Ovary (tissue), 3 donors: ENCODE measurements around the gene THEMIS.

Experiments
- EP300 ChIP-seq: sonication (generic); formaldehyde crosslinking; IDR thresholded peaks from one replicate; pipeline ENCODE4 v1.6.1; 2017; ENCODE audit warnings: antibody characterized with exemption
- POLR2A ChIP-seq: fragments of 450-650 bp; IDR thresholded peaks from one replicate; pipeline ENCODE4 v1.6.1; 2017; ENCODE audit warnings: antibody characterized with exemption, mild to moderate bottlenecking, moderate library complexity
- TF ChIP-seq, protein P1 (sequence below), 3 donors: fragments of 450-650 bp in 2 of 3; fragments of 200-600 bp in 1 of 3; IDR thresholded peaks; one replicate each; pipeline versions ENCODE4 v1.5.1 to v1.8.0; 2016 to 2022; ENCODE audit warnings: antibody characterized with exemption in 3 of 3, mild to moderate bottlenecking in 1 of 3
- donor health status: DM: no; HTN: no; CAD: no.

DNA sequence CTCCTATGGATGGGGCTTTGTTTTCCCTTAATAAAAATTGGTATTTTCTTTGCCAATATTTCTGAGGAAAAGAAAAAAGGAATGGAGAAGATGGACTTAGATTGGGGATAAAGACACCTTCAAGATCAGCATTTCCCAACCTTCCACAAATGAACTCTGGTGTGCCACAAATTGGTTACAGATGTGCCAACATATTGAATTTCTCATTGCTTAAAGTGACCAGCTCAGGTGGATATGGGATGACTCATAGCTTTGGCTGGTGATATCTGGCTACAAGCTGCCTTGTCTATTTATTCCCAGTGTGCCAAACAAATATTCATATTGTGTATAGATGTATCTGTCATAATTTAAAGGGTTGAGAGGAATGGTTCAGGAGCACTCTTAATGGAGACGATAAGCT, 32.5 kb downstream of the THEMIS start:
- TF ChIP-seq, protein P1, sequence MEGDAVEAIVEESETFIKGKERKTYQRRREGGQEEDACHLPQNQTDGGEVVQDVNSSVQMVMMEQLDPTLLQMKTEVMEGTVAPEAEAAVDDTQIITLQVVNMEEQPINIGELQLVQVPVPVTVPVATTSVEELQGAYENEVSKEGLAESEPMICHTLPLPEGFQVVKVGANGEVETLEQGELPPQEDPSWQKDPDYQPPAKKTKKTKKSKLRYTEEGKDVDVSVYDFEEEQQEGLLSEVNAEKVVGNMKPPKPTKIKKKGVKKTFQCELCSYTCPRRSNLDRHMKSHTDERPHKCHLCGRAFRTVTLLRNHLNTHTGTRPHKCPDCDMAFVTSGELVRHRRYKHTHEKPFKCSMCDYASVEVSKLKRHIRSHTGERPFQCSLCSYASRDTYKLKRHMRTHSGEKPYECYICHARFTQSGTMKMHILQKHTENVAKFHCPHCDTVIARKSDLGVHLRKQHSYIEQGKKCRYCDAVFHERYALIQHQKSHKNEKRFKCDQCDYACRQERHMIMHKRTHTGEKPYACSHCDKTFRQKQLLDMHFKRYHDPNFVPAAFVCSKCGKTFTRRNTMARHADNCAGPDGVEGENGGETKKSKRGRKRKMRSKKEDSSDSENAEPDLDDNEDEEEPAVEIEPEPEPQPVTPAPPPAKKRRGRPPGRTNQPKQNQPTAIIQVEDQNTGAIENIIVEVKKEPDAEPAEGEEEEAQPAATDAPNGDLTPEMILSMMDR (IDR thresholded peaks at IDR 0.05) = no peak
- no peak for TF ChIP-seq POLR2A
- TF ChIP-seq EP300 = no peak
